Thyroid gland (tissue), 4 donors: ENCODE data around the gene SPINT2. TPM values are rescaled to one million over a fixed set of nuclear protein-coding genes. Genes with fewer than 3 reads are reported as not detected.

Experiments
- DNase-seq, 2 donors: peaks; one replicate each; pipeline ENCODE4 v3.0.0-alpha.2; 2019
- H3K27ac ChIP-seq, 3 donors: fragments of 200-600 bp; sonication (generic); 1 replicate in 2 of 3; 2 replicates in 1 of 3; pipeline ENCODE4 v1.5.1; 2016 to 2019; ENCODE audit warnings: mild to moderate bottlenecking in 1 of 3, moderate library complexity in 1 of 3
- H3K27me3 ChIP-seq: fragments of 200-600 bp; sonication (generic); one replicate; pipeline ENCODE4 v1.5.1; 2019
- H3K36me3 ChIP-seq, 2 donors: fragments of 200-600 bp; sonication (generic); one replicate each; pipeline ENCODE4 v1.5.1; 2016 to 2019
- H3K4me1 ChIP-seq, 2 donors: fragments of 200-600 bp; sonication (generic); one replicate each; pipeline ENCODE4 v1.5.1; 2017 to 2019
- H3K4me3 ChIP-seq, 3 donors: fragments of 200-600 bp; sonication (generic); replicated peaks in 1 of 3; 1 replicate in 2 of 3; 2 replicates in 1 of 3; pipeline ENCODE4 v1.5.1; 2016; ENCODE audit warnings: mild to moderate bottlenecking in 1 of 3
- H3K9me3 ChIP-seq: fragments of 200-600 bp; sonication (generic); one replicate; pipeline ENCODE4 v1.5.1; 2017
- CTCF ChIP-seq, 6 experiments: fragments of 200-600 bp in 3 of 6; fragments of 450-650 bp in 3 of 6; sonication (generic) in 3 of 6; IDR thresholded peaks; one replicate each; pipeline ENCODE4 v1.5.1; 2016 to 2019; ENCODE audit warnings: antibody characterized with exemption in 6 of 6, mild to moderate bottlenecking in 2 of 6, inconsistent platforms in 1 of 6, moderate library complexity in 1 of 6
- POLR2A ChIP-seq, 2 donors: fragments of 450-650 bp; IDR thresholded peaks; one replicate each; pipeline ENCODE4 v1.6.1; 2017; ENCODE audit warnings: antibody characterized with exemption in 2 of 2, mild to moderate bottlenecking in 2 of 2, moderate library complexity in 1 of 2
- WGBS, 2 donors: methylation state at CpG; one replicate each; pipeline ENCODE4 v1.1.5; 2017; 5-methylcytosine and 5-hydroxymethylcytosine counted together
- intact Hi-C: fragments of 100-400 bp; cut with DNase I; formaldehyde crosslinking; loops from one replicate; pipeline ENCODE4 v1.15.1; 2023
- total RNA-seq, 4 donors: library from RNA; depleted of rRNA; stranded (reverse); fragments of >200 nt; gene quantifications; one replicate each; pipeline ENCODE4 v1.2.3, GENCODE V29; 2016

Gene SPINT2
- total RNA-seq, 4 donors from 2014 or later = 424 to 1,529 (median 712) TPM

- TF ChIP-seq CTCF (IDR thresholded peaks at IDR 0.05) = no peak
- no peak for TF ChIP-seq POLR2A (IDR thresholded peaks at IDR 0.05)
- H3K4me1 ChIP-seq = peaks cover 68 to 89% of the 10 kb centered on the region in 2 donors
- no peaks in the 10 kb centered on the region for H3K27me3 ChIP-seq
- no peak for DNase-seq
- H3K27ac ChIP-seq = peak overlapping the region; percentile 72 to 78 (median 74)
- no peaks in the 10 kb centered on the region for H3K36me3 ChIP-seq
- H3K4me3 ChIP-seq = no peak overlapping the region
- H3K9me3 ChIP-seq = no peaks in the 10 kb centered on the region
- intact Hi-C loops = no loop called here
- WGBS, 2 donors = 79 to 84% methylated on average over 7 of the region's 7 CpGs
Measured at GRCh38 chr19:38276942-38277517, 12.7 kb downstream of the SPINT2 start.

- Histone ChIP-seq H3K36me3 (no peaks in the 10 kb centered on the region), H3K4me1 (peaks cover 72 to 93% of the 10 kb centered on the region in 2 donors), H3K4me3 (no peak overlapping the region), H3K9me3 (no peaks in the 10 kb centered on the region), H3K27ac (peak overlapping the region; percentile 72 to 78 (median 74)), H3K27me3 (no peaks in the 10 kb centered on the region)
- WGBS, 2 donors = 27 to 28% methylated on average over 5 of the region's 5 CpGs
- TF ChIP-seq POLR2A (IDR thresholded peaks at IDR 0.05) (no peak), CTCF (IDR thresholded peaks at IDR 0.05) (no peak)
- no peak for DNase-seq
- intact Hi-C loops = no loop called here
Measured at GRCh38 chr19:38277549-38277948, 13.2 kb downstream of the SPINT2 start.

- peaks cover 70 to 99% of the 10 kb centered on the region in 2 donors for H3K4me1 ChIP-seq
- no peaks in the 10 kb centered on the region for H3K9me3 ChIP-seq
- TF ChIP-seq POLR2A (IDR thresholded peaks at IDR 0.05) (no peak), CTCF (IDR thresholded peaks at IDR 0.05) (no peak)
- H3K36me3 ChIP-seq = no peaks in the 10 kb centered on the region
- intact Hi-C loops = no loop called here
- H3K27ac ChIP-seq = peak overlapping the region; percentile 72 to 78 (median 74)
- H3K27me3 ChIP-seq = no peaks in the 10 kb centered on the region
- no peak overlapping the region for H3K4me3 ChIP-seq
- DNase-seq = peak; percentile 64 to 67
- WGBS, 2 donors = 53 to 55% methylated on average over 9 of the region's 9 CpGs
Measured at GRCh38 chr19:38277969-38278680, 13.8 kb downstream of the SPINT2 start.

- no peaks in the 10 kb centered on the region for H3K27me3 ChIP-seq
- H3K27ac ChIP-seq = peak overlapping the region; percentile 72 to 78 (median 74)
- H3K9me3 ChIP-seq = no peaks in the 10 kb centered on the region
- intact Hi-C loops = no loop called here
- H3K4me3 ChIP-seq = no peak overlapping the region
- TF ChIP-seq POLR2A (IDR thresholded peaks at IDR 0.05) (no peak), CTCF (IDR thresholded peaks at IDR 0.05) (no peak)
- H3K4me1 ChIP-seq = peaks cover 64 to 97% of the 10 kb centered on the region in 2 donors
- 59 to 79% methylated on average over 2 of the region's 2 CpGs for WGBS, 2 donors
- DNase-seq = no peak
- no peaks in the 10 kb centered on the region for H3K36me3 ChIP-seq
Measured at GRCh38 chr19:38278751-38279150, 14.4 kb downstream of the SPINT2 start.
